ENCODE measurements around the gene FBXL16. TPM values are rescaled to one million over a fixed set of nuclear protein-coding genes. Genes with fewer than 3 reads are reported as not detected.

FBXL16 gene
- total RNA-seq, 4 donors from 2014 or later: not detected

DNA sequence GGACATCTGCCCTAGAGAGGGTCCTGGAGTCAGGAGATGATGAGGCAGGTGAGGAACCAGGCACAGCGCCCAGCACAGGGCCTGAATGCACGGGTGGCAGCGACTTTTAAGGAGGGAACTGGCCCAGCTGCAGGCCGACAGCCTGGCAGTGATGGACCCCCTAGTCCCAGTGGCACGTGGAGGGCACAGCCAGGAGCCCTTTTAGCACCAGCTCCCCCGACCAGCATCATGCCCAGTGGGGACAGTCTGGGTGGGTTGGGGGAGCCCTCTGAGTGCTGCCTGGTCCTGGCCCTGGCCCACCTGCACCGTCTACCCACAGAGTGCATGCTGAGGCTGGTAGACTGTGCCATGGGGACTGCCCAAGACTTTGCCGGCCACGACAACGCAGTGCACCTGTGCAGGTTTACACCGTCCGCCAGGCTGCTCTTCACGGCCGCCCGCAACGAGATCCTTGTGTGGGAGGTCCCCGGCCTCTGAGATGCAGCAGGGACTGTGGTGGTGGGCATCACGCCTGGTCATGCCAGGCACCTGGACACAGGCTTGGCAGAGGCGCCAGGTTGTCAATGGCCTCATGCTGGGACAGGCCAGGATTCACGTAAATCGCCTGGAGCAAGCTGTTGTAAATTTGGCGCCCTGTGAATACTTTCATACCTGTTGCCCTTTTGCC is 38.4 kb downstream of the FBXL16 start:
- TF ChIP-seq, protein P1, sequence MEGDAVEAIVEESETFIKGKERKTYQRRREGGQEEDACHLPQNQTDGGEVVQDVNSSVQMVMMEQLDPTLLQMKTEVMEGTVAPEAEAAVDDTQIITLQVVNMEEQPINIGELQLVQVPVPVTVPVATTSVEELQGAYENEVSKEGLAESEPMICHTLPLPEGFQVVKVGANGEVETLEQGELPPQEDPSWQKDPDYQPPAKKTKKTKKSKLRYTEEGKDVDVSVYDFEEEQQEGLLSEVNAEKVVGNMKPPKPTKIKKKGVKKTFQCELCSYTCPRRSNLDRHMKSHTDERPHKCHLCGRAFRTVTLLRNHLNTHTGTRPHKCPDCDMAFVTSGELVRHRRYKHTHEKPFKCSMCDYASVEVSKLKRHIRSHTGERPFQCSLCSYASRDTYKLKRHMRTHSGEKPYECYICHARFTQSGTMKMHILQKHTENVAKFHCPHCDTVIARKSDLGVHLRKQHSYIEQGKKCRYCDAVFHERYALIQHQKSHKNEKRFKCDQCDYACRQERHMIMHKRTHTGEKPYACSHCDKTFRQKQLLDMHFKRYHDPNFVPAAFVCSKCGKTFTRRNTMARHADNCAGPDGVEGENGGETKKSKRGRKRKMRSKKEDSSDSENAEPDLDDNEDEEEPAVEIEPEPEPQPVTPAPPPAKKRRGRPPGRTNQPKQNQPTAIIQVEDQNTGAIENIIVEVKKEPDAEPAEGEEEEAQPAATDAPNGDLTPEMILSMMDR (IDR thresholded peaks at IDR 0.05; ENCODE audit: low read depth): no peak

DNA sequence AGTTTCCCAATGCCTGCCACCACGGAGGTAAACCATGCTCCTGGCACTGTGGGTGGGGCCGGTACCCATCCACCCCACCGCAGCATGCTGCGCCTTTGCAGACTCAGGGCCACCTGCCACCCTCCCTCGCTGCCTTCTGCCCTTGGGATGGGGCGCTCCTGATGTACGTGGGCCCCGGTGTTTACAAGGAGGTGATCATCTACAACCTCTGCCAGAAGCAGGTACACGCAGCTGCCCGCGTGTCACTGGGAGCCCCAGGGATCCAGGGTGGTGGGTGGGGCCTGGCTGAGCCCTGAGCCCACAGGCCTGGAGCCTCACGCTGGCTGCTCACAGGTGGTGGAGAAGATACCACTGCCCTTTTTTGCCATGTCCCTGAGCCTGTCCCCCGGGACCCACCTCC is 39.0 kb downstream of the FBXL16 start:
- TF ChIP-seq, protein P1 (IDR thresholded peaks at IDR 0.05; ENCODE audit: low read depth): no peak

DNA sequence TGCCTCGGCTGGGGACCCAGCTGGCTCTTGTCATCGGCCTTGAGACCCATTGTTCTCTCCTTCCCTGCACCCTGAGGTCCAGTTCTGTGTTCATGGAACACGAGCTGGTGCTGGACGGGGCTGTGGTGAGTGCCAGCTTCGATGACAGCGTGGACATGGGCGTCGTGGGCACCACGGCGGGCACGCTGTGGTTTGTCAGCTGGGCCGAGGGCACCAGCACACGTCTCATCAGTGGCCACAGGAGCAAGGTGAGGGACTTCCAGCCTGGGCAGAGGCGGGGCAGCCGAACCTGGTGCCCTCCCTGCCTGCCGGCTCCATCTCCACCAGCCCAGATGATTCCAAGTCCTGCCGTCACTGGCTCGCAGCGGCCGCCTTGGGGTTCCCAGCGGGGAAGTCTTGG is 43.0 kb downstream of the FBXL16 start:
- TF ChIP-seq, protein P1 (IDR thresholded peaks at IDR 0.05; ENCODE audit: low read depth): no peak

DNA sequence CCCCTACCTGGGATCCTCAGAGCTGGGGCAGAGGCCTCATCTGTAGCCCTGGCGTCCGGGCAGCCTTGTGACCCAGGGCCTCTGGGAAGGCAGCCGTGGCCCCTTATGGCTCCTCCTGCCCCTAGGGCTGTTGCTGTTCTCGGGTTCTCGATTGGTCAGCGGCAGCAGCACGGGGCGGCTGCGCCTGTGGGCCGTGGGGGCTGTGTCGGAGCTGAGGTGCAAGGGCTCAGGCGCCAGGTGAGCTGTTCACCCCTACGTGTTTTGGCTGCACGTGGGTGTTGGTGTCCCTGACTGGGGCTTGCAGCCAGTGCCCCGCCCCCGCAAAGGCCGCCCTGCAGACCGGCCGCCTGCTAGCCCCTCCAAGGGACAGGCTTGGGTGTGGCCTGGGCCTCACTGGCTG is 43.5 kb downstream of the FBXL16 start:
- TF ChIP-seq, protein P1 (IDR thresholded peaks at IDR 0.05; ENCODE audit: low read depth): no peak

DNA sequence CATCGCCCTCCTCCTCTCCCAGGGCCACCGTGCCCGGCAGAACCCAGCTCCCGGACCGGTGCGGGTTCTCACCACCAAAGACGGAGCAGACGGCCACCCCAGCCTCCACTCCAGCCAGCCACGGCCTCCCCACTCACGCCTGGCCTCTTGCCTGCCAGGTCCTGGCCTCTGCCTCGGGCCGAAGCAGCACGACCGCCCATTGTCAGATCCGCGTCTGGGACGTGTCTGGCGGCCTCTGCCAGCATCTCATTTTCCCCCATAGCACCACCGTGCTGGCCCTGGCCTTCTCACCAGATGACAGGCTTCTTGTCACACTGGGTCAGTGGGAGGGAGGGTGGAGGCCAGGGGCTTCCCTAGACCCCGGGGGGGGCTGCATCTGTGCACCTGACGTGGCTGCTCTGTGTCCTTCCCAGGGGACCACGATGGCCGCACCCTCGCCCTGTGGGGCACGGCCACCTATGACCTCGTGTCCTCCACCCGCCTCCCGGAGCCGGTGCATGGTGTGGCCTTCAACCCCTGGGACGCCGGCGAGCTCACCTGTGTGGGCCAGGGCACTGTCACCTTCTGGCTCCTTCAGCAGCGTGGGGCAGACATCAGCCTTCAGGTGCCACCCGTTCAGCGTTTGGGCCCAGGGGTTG is 44.3 kb downstream of the FBXL16 start:
- TF ChIP-seq, protein P1 (IDR thresholded peaks at IDR 0.05; ENCODE audit: low read depth): no peak

DNA sequence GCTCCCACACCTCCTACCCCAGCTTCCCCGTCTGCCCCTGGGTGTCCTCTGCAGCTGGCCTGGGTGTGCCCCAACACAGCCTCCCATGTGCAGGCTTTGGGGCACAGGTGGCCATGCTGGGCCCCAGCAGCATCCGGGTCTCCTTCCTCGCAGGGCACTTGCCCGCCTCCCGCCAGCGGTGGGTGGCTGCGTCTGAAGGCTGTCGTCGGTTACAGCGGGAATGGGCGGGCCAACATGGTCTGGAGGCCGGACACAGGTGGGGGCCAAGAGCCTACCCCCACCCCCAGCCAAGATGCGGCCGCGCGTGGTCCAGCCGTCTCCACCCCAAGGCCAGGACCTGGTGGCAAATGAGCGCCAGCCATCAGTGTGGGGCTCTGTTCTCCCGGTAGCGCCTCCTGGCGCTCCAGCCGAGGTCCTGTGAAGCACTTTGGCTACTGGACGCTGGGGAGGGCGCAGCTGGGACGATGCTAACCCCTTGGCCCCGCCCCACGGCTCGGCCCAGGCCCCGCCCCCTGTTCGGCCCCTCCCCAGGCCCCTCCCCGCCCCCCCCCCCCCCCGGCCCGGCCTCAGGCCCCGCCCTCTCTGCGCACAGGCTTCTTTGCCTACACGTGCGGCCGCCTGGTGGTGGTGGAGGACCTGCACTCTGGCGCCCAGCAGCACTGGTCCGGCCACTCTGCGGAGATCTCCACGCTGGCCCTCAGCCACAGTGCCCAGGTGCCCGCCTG is 45.0 kb downstream of the FBXL16 start:
- TF ChIP-seq, protein P1 (IDR thresholded peaks at IDR 0.05; ENCODE audit: low read depth): no peak

DNA sequence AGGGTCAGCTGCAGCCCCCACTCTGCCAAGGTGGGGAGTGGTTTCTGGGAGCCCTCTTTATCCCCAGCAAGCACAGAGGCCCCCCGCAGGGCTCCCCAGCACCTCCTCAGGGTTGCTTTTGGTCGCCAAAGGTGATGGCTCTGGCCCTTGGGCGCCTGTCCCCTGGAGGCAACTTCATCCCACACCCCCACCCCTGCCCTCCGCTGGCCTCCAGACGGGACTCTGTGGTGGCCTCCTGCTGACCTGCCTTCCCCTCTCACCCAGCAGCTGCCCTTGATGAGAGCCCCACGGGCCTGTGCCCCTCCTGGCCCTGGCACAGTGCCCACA is 45.5 kb downstream of the FBXL16 start:
- TF ChIP-seq, protein P1 (IDR thresholded peaks at IDR 0.05; ENCODE audit: low read depth): no peak

Measured in subcutaneous adipose tissue (tissue), 4 donors.